ENCODE data around the gene ASAP2. TPM values are rescaled to one million over a fixed set of nuclear protein-coding genes. Genes with fewer than 3 reads are reported as not detected.

Gene ASAP2
- total RNA-seq, 6 donors from 2014 or later = 20.4 to 26.0 (median 23.4) TPM

- 85 to 86% methylated on average over 11 of the region's 11 CpGs for WGBS, 2 donors
- TF ChIP-seq POLR2AphosphoS5 (IDR thresholded peaks at IDR 0.05) (no peak), EP300 (IDR thresholded peaks at IDR 0.05) (no peak), POLR2A (IDR thresholded peaks at IDR 0.05) (no peak), CTCF (IDR thresholded peaks at IDR 0.05) (no peak)
- Histone ChIP-seq H3K4me1 (no peaks in the 10 kb centered on the region), H3K27me3 (no peaks in the 10 kb centered on the region), H3K4me3 (no peak overlapping the region), H3K36me3 (peaks cover 0 to 74% (median 20%) of the 10 kb centered on the region in 4 donors), H3K9me3 (no peaks in the 10 kb centered on the region), H3K27ac (no peak overlapping the region)
- DNase-seq (no peak), ATAC-seq (ENCODE audit: low FRiP score in 2 of 2) (no peak)
Measured at GRCh38 chr2:9370746-9371145, 164.1 kb downstream of the ASAP2 start.

- Histone ChIP-seq H3K36me3 (peaks cover 0 to 66% (median 16%) of the 10 kb centered on the region in 4 donors), H3K4me1 (peaks cover 0 to 4% (median 0%) of the 10 kb centered on the region in 4 donors), H3K9me3 (no peaks in the 10 kb centered on the region), H3K27me3 (no peaks in the 10 kb centered on the region), H3K4me3 (no peak overlapping the region), H3K27ac (no peak overlapping the region)
- 93 to 96% methylated on average over 17 of the region's 17 CpGs for WGBS, 2 donors
- no peak for ATAC-seq (ENCODE audit: low FRiP score in 2 of 2)
- TF ChIP-seq EP300 (IDR thresholded peaks at IDR 0.05) = no peak
- no peak for TF ChIP-seq POLR2AphosphoS5 (IDR thresholded peaks at IDR 0.05)
- no peak for DNase-seq
Measured at GRCh38 chr2:9373047-9373446, 166.4 kb downstream of the ASAP2 start.

GRCh38 chr2:9373476-9373875, 166.9 kb downstream of the ASAP2 start:
- H3K9me3 ChIP-seq = no peaks in the 10 kb centered on the region
- peaks cover 0 to 5% (median 0%) of the 10 kb centered on the region in 4 donors for H3K4me1 ChIP-seq
- H3K27ac ChIP-seq = no peak overlapping the region
- no peak overlapping the region for H3K4me3 ChIP-seq
- no peak for TF ChIP-seq POLR2AphosphoS5 (IDR thresholded peaks at IDR 0.05)
- no peak for TF ChIP-seq EP300 (IDR thresholded peaks at IDR 0.05)
- TF ChIP-seq POLR2A (IDR thresholded peaks at IDR 0.05) = no peak
- no peak for TF ChIP-seq CTCF (IDR thresholded peaks at IDR 0.05)
- no peaks in the 10 kb centered on the region for H3K27me3 ChIP-seq
- DNase-seq = no peak
- WGBS, 2 donors = 90 to 91% methylated on average over 2 to 6 of the region's 6 CpGs
- no peak for ATAC-seq (ENCODE audit: low FRiP score in 2 of 2)
- peaks cover 0 to 66% (median 15%) of the 10 kb centered on the region in 4 donors for H3K36me3 ChIP-seq

GRCh38 chr2:9374071-9374730, 167.6 kb downstream of the ASAP2 start:
- Histone ChIP-seq H3K4me1 (peaks cover 0 to 5% (median 0%) of the 10 kb centered on the region in 4 donors), H3K27me3 (no peaks in the 10 kb centered on the region), H3K4me3 (no peak overlapping the region), H3K36me3 (peaks cover 0 to 70% (median 16%) of the 10 kb centered on the region in 4 donors), H3K27ac (no peak overlapping the region), H3K9me3 (no peaks in the 10 kb centered on the region)
- 93% methylated on average over 18 of the region's 18 CpGs for WGBS, 2 donors
- TF ChIP-seq POLR2A (IDR thresholded peaks at IDR 0.05) = no peak
- TF ChIP-seq POLR2AphosphoS5 (IDR thresholded peaks at IDR 0.05) = no peak
- TF ChIP-seq CTCF (IDR thresholded peaks at IDR 0.05) = no peak
- TF ChIP-seq EP300 (IDR thresholded peaks at IDR 0.05) = no peak
- ATAC-seq (ENCODE audit: low FRiP score in 2 of 2) (no peak), DNase-seq (peak in 1 of 2 donors; percentile 38)

- H3K27ac ChIP-seq = no peak overlapping the region
- H3K9me3 ChIP-seq = no peaks in the 10 kb centered on the region
- H3K36me3 ChIP-seq = peaks cover 0 to 68% (median 18%) of the 10 kb centered on the region in 4 donors
- H3K4me1 ChIP-seq = peaks cover 0 to 5% (median 2%) of the 10 kb centered on the region in 4 donors
- no peak overlapping the region for H3K4me3 ChIP-seq
- no peaks in the 10 kb centered on the region for H3K27me3 ChIP-seq
- WGBS, 2 donors = 87 to 100% methylated on average over 3 to 4 of the region's 4 CpGs
- TF ChIP-seq EP300 (IDR thresholded peaks at IDR 0.05) (no peak), POLR2AphosphoS5 (IDR thresholded peaks at IDR 0.05) (no peak), CTCF (IDR thresholded peaks at IDR 0.05) (no peak), POLR2A (IDR thresholded peaks at IDR 0.05) (no peak)
- DNase-seq (no peak), ATAC-seq (ENCODE audit: low FRiP score in 2 of 2) (no peak)
Measured at GRCh38 chr2:9375857-9376428, 169.3 kb downstream of the ASAP2 start.
